Suprapubic skin (tissue), 3 donors: ENCODE measurements around the gene BPIFB4.

Experiments used
- EP300 ChIP-seq: sonication (generic); formaldehyde crosslinking; IDR thresholded peaks from one replicate; pipeline ENCODE4 v1.6.1; 2017; ENCODE audit warnings: antibody characterized with exemption
- POLR2A ChIP-seq, 2 donors: fragments of 450-650 bp; IDR thresholded peaks; one replicate each; pipeline ENCODE4 v1.6.1; 2017; ENCODE audit warnings: antibody characterized with exemption in 2 of 2, mild to moderate bottlenecking in 2 of 2, moderate library complexity in 2 of 2
- TF ChIP-seq, protein P1 (sequence below), 2 donors: fragments of 200-600 bp in 1 of 2; fragments of 450-650 bp in 1 of 2; sonication (generic) in 1 of 2; IDR thresholded peaks; one replicate each; pipeline ENCODE4 v1.5.1; 2016 to 2019; ENCODE audit warnings: antibody characterized with exemption in 2 of 2, mild to moderate bottlenecking in 1 of 2, moderate library complexity in 1 of 2

DNA sequence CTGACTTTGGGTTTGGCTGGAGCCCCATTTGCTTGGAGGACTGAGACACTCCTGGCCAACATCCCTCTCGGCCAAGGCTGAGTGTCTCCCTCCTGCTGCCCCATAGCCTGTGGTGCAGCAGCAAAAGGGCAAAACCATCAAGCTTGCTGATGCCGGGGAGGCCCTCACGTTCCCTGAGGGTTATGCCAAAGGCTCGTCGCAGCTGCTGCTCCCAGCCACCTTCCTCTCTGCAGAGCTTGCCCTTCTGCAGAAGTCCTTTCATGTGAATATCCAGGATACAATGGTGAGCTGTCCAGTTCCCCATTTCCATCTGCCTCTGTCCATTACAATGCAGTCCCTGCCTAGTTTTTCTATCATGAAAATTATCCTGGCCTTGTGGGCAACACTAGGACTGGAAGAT is 42.0 kb upstream of the BPIFB4 start:
- no peak for TF ChIP-seq EP300
- TF ChIP-seq, protein P1, sequence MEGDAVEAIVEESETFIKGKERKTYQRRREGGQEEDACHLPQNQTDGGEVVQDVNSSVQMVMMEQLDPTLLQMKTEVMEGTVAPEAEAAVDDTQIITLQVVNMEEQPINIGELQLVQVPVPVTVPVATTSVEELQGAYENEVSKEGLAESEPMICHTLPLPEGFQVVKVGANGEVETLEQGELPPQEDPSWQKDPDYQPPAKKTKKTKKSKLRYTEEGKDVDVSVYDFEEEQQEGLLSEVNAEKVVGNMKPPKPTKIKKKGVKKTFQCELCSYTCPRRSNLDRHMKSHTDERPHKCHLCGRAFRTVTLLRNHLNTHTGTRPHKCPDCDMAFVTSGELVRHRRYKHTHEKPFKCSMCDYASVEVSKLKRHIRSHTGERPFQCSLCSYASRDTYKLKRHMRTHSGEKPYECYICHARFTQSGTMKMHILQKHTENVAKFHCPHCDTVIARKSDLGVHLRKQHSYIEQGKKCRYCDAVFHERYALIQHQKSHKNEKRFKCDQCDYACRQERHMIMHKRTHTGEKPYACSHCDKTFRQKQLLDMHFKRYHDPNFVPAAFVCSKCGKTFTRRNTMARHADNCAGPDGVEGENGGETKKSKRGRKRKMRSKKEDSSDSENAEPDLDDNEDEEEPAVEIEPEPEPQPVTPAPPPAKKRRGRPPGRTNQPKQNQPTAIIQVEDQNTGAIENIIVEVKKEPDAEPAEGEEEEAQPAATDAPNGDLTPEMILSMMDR (IDR thresholded peaks at IDR 0.05), result no peak
- TF ChIP-seq POLR2A (IDR thresholded peaks at IDR 0.05), result no peak
